Activated T-cell treated with anti-CD3 and anti-CD28 coated beads, Interleukin-2, amount 50 U/mL, for 4 hours (primary cell): ENCODE results near the gene KANK3. TPM values are rescaled to one million over a fixed set of nuclear protein-coding genes. Genes with fewer than 3 reads are reported as not detected.
"Not testable (repeated sequence)": the region's sequence is repeated elsewhere in the genome, so short reads cannot be mapped to it uniquely, and the experiment has no call there.

ENCODE experiments used
- ATAC-seq, 2 donors: fragments of 200-7000 bp; cut with Tn5 transposase; one replicate each; pipeline ENCODE4 v1.10.0; 2021
- DNase-seq: peaks from one replicate; pipeline ENCODE4 v3.0.0-alpha.2; 2020
- H3K27me3 Mint-ChIP-seq: one replicate; pipeline ENCODE4 v1.8.0; 2021; ENCODE audit warnings: low read depth, mixed read lengths
- H3K36me3 Mint-ChIP-seq: one replicate; pipeline ENCODE4 v1.8.0; 2022; ENCODE audit warnings: mixed read lengths; ENCODE audit not compliant: insufficient read depth
- H3K4me1 Mint-ChIP-seq: one replicate; pipeline ENCODE4 v1.8.0; 2021; ENCODE audit warnings: low read depth, mixed read lengths
- H3K4me3 Mint-ChIP-seq: one replicate; pipeline ENCODE4 v1.8.0; 2021; ENCODE audit warnings: mild to moderate bottlenecking, moderate library complexity, mixed read lengths
- H3K9me3 Mint-ChIP-seq: one replicate; pipeline ENCODE4 v1.8.0; 2021; ENCODE audit warnings: mixed read lengths
- total RNA-seq, 3 donors: library from RNA; stranded (reverse); gene quantifications; one replicate each; pipeline ENCODE4 v1.2.1, GENCODE V29; 2021

Gene KANK3
- total RNA-seq, 3 donors from 2014 or later: 0.41 to 0.43 TPM; not detected in 1

DNA sequence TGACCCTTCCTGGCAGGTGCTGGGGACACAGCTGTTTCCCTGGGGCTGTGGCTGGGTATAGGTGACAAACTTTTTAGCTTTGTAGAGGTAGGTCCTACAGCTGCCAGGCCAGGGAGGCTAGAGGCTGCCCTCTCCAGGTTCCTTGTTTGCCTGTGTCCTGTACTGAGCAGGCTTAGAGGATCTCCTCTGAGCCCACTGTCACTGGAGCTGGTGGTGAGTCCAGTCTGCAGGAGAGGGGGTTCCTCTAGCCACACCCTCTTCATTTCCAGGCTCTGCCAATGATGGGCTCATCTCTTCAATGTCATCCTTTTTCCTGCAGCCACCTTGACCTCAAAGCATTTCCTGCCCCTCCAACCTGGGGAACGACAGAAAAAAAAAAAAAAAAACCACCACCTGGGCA, 34.5 kb upstream of the KANK3 start:
- ATAC-seq: no peak
- Mint-ChIP-seq H3K4me1 (peaks cover 6% of the 10 kb centered on the region), H3K4me3 (no peak overlapping the region), H3K36me3 (peaks cover 6% of the 10 kb centered on the region), H3K27me3 (no peaks in the 10 kb centered on the region), H3K9me3 (peaks cover 3% of the 10 kb centered on the region)
- DNase-seq: no peak

DNA sequence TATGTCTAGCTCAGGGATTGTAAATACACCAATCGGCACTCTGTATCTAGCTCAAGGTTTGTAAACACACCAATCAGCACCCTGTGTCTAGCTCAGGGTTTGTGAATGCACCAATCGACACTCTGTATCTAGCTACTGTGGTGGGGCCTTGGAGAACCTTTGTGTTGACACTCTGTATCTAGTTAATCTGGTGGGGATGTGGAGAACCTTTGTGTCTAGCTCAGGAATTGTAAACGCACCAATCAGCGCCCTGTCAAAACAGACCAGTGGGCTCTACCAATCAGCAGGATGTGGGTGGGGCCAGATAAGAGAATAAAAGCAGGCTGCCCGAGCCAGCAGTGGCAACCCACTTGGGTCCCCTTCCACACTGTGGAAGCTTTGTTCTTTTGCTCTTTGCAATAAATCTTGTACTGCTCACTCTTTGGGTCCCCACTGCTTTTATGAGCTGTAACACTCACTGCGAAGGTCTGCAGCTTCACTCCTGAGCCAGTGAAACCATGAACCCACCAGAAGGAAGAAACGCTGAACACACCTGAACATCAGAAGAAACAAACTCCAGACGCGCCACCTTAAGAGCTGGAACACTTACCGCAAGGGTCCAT, 33.4 kb upstream of the KANK3 start:
- ATAC-seq, H3K36me3 Mint-ChIP-seq, H3K4me3 Mint-ChIP-seq, DNase-seq, H3K4me1 Mint-ChIP-seq, H3K9me3 Mint-ChIP-seq, H3K27me3 Mint-ChIP-seq: not testable (repeated sequence)

- not testable (repeated sequence) for ATAC-seq, H3K4me1 Mint-ChIP-seq, H3K27me3 Mint-ChIP-seq, H3K36me3 Mint-ChIP-seq, DNase-seq, H3K9me3 Mint-ChIP-seq, H3K4me3 Mint-ChIP-seq
Measured at GRCh38 chr19:8375766-8376165, 32.7 kb upstream of the KANK3 start.

DNA sequence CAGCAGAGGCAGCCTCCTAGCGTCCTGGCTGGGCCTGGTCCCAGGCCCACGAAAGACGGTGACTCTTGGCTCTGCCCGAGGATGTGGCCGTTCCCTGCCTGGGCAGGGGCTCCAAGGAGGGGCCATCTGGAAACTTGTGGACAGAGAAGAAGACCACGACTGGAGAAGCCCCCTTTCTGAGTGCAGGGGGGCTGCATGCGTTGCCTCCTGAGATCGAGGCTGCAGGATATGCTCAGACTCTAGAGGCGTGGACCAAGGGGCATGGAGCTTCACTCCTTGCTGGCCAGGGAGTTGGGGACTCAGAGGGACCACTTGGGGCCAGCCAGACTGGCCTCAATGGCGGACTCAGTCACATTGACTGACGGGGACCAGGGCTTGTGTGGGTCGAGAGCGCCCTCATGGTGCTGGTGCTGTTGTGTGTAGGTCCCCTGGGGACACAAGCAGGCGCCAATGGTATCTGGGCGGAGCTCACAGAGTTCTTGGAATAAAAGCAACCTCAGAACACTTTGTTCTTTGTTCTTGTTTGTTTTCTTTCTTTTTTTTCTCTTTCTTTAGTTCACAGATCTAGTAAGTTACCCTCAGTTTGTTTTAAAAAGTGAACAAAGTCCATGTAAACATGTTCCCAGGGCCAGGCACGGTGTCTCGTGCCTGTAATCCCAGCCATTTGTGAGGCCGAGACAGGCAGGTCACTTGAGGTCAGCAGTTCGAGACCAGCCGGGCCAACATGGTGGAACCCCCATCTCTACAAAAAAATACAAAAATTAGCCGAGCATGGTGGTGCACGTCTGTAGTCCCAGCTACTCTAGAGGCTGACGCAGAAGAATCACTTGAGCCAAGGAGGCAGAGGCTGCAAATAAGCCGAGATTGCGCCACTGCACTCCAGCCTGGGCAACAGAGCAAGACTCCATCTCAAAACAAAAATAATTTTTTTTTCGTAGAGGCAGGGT, 31.1 kb upstream of the KANK3 start:
- ATAC-seq (no peak), DNase-seq (no peak)

DNA sequence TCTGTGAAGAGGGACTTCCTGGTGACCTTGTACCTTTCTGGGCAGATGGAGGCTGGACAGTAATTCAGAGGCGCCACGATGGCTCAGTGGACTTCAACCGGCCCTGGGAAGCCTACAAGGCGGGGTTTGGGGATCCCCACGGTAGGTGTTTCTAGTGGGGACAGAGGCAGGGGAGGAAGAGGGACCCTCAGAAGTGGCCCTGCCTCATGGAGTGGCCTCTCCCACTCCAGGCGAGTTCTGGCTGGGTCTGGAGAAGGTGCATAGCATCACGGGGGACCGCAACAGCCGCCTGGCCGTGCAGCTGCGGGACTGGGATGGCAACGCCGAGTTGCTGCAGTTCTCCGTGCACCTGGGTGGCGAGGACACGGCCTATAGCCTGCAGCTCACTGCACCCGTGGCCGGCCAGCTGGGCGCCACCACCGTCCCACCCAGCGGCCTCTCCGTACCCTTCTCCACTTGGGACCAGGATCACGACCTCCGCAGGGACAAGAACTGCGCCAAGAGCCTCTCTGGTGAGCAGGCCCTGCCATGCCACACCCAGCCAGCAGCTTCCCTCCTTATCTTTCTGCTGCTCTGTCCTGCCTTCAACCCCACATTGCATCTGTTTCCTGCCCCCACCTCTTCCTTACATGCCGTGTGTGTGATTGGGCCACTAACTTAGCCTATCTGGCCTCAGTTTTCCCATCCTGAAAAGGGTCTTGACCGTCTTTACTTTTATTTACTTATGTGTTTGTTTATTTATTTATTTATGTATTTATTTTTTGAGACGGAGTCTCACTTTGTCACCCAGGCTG, 28.1 kb upstream of the KANK3 start:
- Mint-ChIP-seq H3K9me3 (no peaks in the 10 kb centered on the region), H3K36me3 (peaks cover under 1% of the 10 kb centered on the region), H3K27me3 (peaks cover 24% of the 10 kb centered on the region), H3K4me3 (no peak overlapping the region), H3K4me1 (peaks cover 1% of the 10 kb centered on the region)
- no peak for DNase-seq
- ATAC-seq: no peak

More for the DNA sequence above, 31.1 kb upstream of the KANK3 start:
- H3K9me3 Mint-ChIP-seq: no peaks in the 10 kb centered on the region
- H3K27me3 Mint-ChIP-seq: no peaks in the 10 kb centered on the region
- H3K4me3 Mint-ChIP-seq: no peak overlapping the region
- peaks cover 6% of the 10 kb centered on the region for H3K36me3 Mint-ChIP-seq
- peaks cover 6% of the 10 kb centered on the region for H3K4me1 Mint-ChIP-seq

GRCh38 chr19:8370176-8371010, 27.3 kb upstream of the KANK3 start:
- DNase-seq (no peak), ATAC-seq (no peak)
- Mint-ChIP-seq H3K27me3 (peaks cover 31% of the 10 kb centered on the region), H3K36me3 (no peaks in the 10 kb centered on the region), H3K4me3 (no peak overlapping the region), H3K4me1 (peaks cover 1% of the 10 kb centered on the region), H3K9me3 (no peaks in the 10 kb centered on the region)

GRCh38 chr19:8367327-8368001, 24.4 kb upstream of the KANK3 start:
- no peak for DNase-seq
- Mint-ChIP-seq H3K36me3 (no peaks in the 10 kb centered on the region), H3K4me3 (no peak overlapping the region), H3K9me3 (no peaks in the 10 kb centered on the region), H3K4me1 (peaks cover 10% of the 10 kb centered on the region), H3K27me3 (peaks cover 48% of the 10 kb centered on the region)
- no peak for ATAC-seq

GRCh38 chr19:8366961-8367326, 23.9 kb upstream of the KANK3 start:
- Mint-ChIP-seq H3K36me3 (no peaks in the 10 kb centered on the region), H3K9me3 (no peaks in the 10 kb centered on the region), H3K27me3 (peaks cover 54% of the 10 kb centered on the region), H3K4me1 (peaks cover 10% of the 10 kb centered on the region), H3K4me3 (no peak overlapping the region)
- DNase-seq (no peak), ATAC-seq (no peak)

DNA sequence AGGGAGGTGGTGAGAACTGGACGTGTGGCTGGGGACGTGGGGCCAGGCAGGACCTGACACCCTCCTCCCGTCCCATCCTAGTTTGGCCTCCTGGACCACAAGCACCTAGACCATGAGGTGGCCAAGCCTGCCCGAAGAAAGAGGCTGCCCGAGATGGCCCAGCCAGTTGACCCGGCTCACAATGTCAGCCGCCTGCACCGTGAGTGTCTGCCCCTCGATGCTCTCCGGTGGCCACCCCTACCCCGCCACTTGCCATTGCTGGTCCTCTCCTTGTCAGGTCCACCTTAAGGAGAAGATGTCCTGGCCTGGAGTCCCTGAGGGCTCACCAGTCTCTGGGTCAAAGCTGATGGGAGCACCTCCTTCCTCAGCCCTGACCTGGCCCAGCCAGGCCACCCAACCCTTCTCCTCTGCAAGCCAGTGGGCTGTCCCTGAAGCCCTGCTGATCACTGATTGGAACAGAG, 23.1 kb upstream of the KANK3 start:
- H3K4me3 Mint-ChIP-seq: no peak overlapping the region
- no peak for ATAC-seq
- DNase-seq: no peak
- H3K27me3 Mint-ChIP-seq: peaks cover 58% of the 10 kb centered on the region
- no peaks in the 10 kb centered on the region for H3K9me3 Mint-ChIP-seq
- peaks cover 10% of the 10 kb centered on the region for H3K4me1 Mint-ChIP-seq
- H3K36me3 Mint-ChIP-seq: no peaks in the 10 kb centered on the region

- Mint-ChIP-seq H3K36me3 (no peaks in the 10 kb centered on the region), H3K9me3 (no peaks in the 10 kb centered on the region), H3K27me3 (peaks cover 60% of the 10 kb centered on the region), H3K4me1 (peaks cover 10% of the 10 kb centered on the region), H3K4me3 (peak within 1 kb of the TSS; percentile 79)
- DNase-seq: peak; percentile 59
- ATAC-seq: peak; percentile 75 to 78
Measured at GRCh38 chr19:8363803-8364771, 21.0 kb upstream of the KANK3 start, which contains the start of gene ANGPTL4. TSS of gene ANGPTL4 (plus strand) at chr19:8364155. CDS start at chr19:8364322, 167 bp downstream.

DNA sequence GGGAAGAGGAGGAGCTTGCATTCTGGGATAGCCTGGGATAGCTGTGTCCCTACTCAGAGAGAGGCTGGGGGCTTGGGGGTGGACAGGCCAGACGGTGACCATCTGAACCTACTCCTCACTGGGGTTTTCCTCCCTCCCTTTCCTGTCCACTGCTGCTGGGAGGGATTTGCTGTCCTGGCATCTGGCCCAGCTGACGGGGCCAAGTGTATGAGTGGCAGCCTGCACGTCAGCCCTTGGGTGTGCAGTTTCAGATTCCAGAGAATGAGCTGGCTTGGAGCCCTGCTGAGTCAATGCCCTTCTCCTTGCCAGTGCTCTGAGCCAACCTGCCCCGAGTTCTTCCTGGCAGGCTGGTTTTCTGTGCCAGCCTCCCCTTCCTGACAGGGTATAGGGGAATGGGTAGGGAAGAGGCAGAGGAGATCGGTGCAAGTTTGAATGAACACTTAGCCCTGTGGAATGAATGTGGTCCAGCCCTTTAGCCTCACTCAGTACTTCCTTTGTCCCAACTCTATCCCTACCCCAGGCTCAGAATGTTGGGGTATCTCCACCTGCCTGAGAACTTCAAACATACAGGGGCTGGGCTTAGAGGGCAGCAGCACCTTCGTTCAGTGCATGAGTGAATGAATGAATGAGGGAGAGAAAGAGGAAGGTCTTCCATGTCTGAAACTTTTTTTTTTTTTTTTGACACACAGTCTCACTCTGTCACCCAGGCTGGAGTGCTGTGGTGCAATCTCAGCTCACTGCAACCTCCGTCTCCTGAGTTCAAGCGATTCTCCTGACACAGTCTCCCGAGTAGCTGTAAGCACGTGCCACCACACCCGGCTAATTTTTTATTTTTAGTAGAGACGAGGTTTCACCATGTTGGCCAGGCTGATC, 19.1 kb upstream of the KANK3 start:
- H3K27me3 Mint-ChIP-seq: peaks cover 44% of the 10 kb centered on the region
- H3K36me3 Mint-ChIP-seq: no peaks in the 10 kb centered on the region
- H3K4me1 Mint-ChIP-seq: peaks cover 9% of the 10 kb centered on the region
- ATAC-seq (peak in 1 of 2 donors; percentile 39), DNase-seq (no peak)
- H3K4me3 Mint-ChIP-seq: no peak overlapping the region
- no peaks in the 10 kb centered on the region for H3K9me3 Mint-ChIP-seq

- no peaks in the 10 kb centered on the region for H3K36me3 Mint-ChIP-seq
- peaks cover 28% of the 10 kb centered on the region for H3K27me3 Mint-ChIP-seq
- H3K9me3 Mint-ChIP-seq: no peaks in the 10 kb centered on the region
- no peak overlapping the region for H3K4me3 Mint-ChIP-seq
- ATAC-seq: no peak
- no peak for DNase-seq
- peaks cover 9% of the 10 kb centered on the region for H3K4me1 Mint-ChIP-seq
Measured at GRCh38 chr19:8360196-8360595, 17.1 kb upstream of the KANK3 start.
